GM12878 (cell line): ENCODE measurements around the gene SHISA4.

Experiments used
- ATF7 ChIP-seq: fragments of 450-650 bp; IDR thresholded peaks from 2 replicates; pipeline ENCODE4 v1.6.1; 2016; ENCODE audit warnings: low read depth, mild to moderate bottlenecking
- CTCF ChIP-seq, 3 experiments: IDR thresholded peaks in 2 of 3; conservative IDR thresholded peaks in 1 of 3; 2 replicates each; pipeline ENCODE4 v1.5.1; 2011; ENCODE audit warnings: low read depth in 3 of 3, low read length in 3 of 3, mild to moderate bottlenecking in 3 of 3, control low read depth in 2 of 3, moderate library complexity in 2 of 3, inconsistent platforms in 1 of 3, mixed read lengths in 1 of 3; ENCODE audit not compliant: control insufficient read depth in 2 of 3, insufficient read depth in 1 of 3; ENCODE audit errors: extremely low read depth in 1 of 3
- POLR2A ChIP-seq: IDR thresholded peaks from 2 replicates; pipeline ENCODE4 v1.6.1; 2011; ENCODE audit warnings: low read depth, mild to moderate bottlenecking, low read length
- POLR2AphosphoS5 ChIP-seq: IDR thresholded peaks from 2 replicates; pipeline ENCODE4 v1.6.1; 2011; ENCODE audit warnings: mild to moderate bottlenecking, low read length, inconsistent platforms
- ZNF207 ChIP-seq: fragments of 450-650 bp; IDR thresholded peaks from 2 replicates; pipeline ENCODE4 v1.6.1; 2014; ENCODE audit warnings: antibody characterized with exemption, mild to moderate bottlenecking, borderline replicate concordance
- TF ChIP-seq, protein P1 (sequence below): fragments of 450-650 bp; IDR thresholded peaks from 2 replicates; pipeline ENCODE4 v1.6.1; 2014; ENCODE audit warnings: mild to moderate bottlenecking

GRCh38 chr1:201941420-201942128 is 52.9 kb downstream of the SHISA4 start:
- TF ChIP-seq ATF7 (no peak), POLR2A (no peak), POLR2AphosphoS5 (no peak), CTCF (IDR thresholded peaks at IDR 0.05 in 2 of 3, conservative IDR thresholded peaks at IDR 0.05 in 1 of 3; ENCODE audit: control insufficient read depth in 2 of 3, extremely low read depth in 1 of 3, insufficient read depth in 1 of 3, low read depth in 3 of 3, low read length in 3 of 3) (no peak), ZNF207 (no peak)
- TF ChIP-seq, protein P1, sequence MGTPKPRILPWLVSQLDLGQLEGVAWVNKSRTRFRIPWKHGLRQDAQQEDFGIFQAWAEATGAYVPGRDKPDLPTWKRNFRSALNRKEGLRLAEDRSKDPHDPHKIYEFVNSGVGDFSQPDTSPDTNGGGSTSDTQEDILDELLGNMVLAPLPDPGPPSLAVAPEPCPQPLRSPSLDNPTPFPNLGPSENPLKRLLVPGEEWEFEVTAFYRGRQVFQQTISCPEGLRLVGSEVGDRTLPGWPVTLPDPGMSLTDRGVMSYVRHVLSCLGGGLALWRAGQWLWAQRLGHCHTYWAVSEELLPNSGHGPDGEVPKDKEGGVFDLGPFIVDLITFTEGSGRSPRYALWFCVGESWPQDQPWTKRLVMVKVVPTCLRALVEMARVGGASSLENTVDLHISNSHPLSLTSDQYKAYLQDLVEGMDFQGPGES: no peak
